ENCODE data around the gene ARAF.
A peak's percentile ranks its signal among the peaks of the same experiment; 100 is the strongest.
"Not testable (repeated sequence)": the region's sequence is repeated elsewhere in the genome, so short reads cannot be mapped to it uniquely, and the experiment has no call there.

Gene ARAF

DNA sequence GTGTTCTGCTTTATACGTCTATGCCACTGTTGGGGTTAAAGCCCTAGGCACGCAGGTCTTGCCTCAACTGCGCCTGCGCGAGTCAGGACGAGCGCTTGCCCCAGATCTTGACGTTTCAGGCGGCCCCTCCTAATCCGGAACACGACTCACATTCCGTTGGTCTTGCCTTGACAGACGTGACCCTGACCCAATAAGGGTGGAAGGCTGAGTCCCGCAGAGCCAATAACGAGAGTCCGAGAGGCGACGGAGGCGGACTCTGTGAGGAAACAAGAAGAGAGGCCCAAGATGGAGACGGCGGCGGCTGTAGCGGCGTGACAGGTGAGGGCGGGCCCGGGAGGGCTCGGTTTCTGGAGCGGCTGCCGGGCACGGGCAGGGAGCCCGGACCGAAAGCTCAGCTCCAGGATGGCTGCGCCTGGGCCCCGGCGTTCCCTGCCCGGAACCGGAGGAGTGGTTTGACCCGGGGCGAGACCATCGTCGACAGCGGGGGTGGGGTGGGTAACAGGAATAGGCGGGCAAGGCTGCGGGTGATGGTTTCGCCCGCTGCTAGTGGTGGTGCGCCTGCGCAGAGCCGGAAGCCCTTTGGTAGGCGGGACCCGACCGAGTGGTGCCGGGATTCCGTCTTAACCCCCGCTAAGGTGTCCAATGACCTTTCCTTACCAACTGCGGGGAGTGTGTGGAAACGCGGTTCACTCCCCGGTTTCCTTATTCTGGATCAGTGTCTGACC lies at the start of gene ARAF:
ARAF (plus strand) TSS at position 272 of the 725 bp plus-strand sequence. CDS start 1,763 bp downstream, outside the sequence.
- peak; percentile 97 for DNase-seq

DNA sequence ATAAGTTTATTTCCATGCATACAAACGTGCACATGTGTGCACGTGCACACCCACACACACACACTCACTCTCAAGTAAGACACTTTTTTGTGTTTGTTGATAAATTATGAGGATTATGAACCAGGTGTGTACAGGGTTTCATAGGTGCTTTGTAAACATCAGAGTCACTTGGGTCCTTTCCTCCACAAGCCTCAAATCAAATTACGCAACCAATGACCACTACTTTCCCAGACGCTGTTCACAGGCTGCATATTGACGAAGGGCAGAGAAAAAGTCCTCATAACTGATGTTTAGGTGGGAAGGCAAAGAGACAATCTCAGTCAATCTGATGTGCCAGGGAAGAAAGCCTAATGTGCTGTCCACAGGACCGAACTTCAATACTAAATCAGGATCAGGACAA lies 48.6 kb upstream of the ARAF start:
- not testable (repeated sequence) for DNase-seq

DNA sequence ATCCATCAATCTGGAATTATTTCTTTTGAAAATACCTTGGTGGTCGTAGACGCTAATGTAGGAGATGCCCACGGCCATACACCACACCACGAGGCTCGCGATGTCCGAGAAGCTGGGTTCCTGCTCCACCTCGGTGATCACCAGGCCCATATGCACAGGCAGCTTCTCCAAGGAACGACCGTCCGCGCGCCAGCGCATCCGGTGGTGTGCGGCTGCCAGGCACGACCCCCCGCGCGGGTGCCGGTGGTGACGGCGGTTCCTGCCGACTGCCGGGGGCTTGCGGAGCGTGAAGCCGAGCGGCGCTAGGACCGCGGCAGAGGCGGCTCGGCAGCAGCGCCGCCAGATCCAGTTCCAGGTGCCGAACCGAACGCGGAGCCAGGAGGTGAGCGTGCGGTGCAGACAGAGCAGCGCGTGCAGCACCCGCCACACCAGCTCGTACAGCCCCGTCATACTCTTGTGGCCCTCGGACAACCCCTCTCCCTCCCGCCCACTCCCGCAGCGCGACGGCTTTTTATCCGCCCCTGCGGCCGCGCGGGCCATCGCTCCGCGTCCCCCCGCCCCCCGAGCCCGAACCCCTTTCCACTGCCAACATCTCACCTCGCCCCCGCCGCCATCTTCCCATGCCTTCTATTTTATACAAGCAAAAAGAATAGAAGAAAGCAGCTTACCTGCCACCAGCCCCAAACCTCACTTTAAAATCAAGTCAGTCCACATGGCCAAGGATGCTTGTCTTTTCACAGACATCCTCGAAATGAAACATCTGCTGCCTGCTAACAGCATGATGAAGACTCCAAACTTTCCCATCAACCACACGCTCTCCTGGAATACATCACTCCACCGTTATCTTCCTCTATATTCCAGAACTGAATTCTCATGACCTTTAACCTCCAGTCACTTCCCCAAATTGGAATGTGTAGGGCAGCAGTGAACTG lies 47.7 kb upstream of the ARAF start:
- not testable (repeated sequence) for DNase-seq

DNA sequence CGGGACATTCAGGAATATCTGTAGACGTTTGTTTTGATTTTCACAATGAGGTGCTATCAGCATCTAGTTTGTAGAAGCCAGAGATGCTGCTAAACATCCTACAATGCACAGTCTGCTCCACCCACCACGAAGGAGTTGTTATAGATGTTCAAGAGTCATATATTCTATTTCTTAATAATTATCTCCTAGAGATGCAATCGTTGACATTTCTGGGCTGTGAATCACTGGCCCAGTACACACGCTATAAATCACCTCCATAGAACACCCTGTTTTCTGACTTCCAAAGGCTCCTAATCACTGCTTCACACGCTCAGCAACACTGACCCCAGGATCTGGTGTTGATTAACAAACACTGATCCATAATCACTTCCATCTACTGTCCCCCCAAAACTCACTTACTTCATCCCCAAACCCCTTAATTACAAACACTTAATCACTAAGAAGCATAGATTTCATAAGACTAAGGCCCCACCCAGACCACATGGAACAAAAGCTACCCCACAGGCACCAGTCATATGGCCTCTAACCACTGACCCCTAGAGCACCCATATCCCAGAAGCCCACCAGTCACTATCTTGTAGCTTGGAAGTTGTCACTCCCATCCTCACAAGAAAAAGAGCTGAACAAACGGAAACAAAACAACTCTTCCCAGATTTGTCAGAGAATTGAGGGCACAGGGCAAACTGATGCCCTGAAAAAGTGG lies 46.3 kb upstream of the ARAF start:
- DNase-seq = no peak

DNA sequence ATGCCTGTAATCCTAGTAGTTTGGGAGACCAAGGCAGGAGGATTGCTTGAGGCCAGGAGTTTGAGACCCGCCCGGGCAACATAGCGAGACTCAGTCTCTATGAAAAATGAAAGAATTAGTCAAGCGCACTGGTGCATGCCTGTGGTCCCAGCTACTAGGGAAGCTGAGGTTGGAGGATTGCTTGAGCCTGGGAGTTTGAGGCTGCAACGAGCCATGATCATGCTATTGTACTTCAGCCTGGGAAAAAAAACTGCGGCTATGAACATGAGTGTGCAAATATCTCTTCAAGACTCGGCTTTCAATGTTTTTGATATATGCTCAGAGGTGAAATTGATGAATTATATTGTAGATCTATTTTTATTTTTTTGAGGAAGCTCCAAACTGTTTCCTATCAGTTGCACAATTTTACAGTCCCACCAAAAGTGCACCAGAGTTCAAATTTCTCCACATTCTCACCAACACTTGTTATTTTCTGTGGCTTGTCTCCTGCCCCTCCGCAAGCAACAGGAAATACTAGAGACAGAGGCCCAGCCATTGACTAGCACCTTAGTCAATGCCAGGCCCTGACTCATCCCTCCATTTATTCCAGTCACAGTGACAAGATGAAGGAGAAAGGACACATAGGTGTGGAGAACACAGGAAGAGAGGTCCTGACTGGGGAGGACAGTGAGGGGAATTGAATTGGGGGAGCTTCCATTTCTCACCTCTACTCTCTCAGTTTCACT lies 44.9 kb upstream of the ARAF start:
- DNase-seq = no peak

DNA sequence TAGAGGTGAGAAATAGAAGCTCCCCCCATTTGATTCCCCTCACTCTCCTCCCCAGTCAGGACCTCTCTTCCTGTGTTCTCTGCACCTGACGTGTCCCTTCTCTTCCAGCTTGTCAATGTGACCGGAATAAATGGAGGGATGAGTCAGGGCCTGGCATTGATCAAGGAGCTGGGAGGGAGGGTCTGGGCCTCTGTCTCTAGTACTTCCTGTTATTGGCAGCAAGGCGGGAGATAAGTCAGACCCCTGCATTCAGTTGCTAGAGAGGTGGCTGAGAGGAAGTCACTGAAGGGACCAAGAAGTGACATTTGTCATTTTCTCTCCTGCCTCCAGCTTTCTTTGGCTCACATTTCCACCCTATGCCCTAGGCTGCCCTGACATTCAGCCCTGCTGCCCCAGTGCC lies 42.9 kb upstream of the ARAF start:
- no peak for DNase-seq

DNA sequence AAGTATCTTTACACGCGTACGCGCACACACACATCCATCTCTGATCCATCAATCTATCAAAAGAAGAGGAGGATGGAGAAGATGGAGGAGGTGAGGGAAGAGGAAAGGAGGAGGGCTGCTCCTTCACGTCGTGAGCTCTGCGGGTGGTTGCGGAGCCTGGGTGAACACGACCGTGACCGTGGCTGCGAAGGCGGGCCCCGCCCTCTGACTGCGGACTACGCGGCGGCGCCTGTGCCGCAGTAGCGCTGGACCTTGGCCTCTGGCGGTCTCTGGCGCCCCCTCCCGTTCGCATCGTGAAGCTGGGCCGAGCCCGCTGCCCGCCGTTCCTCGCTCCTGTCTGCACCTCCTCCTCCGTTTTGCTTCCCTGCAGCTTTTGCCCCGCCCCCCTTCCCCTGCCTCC lies 37.7 kb upstream of the ARAF start:
- DNase-seq = peak; percentile 77

DNA sequence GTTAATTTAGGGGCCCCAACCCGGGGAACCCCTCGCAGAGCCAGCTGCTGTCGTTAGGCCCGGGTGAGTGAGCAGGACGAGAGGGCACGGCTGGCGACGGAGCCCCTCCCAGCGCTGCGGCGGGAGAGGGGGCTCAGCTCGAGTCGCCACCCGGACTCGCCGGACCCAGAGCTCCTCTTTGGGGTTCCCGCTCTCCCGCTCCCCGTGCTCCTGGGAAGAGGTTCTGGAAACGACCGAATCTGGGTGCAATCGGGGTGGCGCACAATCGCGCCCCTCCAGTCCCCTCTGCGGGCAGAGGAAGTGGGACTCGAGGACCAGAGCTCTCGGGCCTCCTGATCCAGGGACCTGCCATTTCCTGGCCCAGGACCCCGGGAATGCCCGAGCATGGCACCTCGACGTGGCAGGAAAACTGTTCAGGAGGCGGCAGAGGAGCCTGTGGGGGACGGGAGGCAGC lies 37.3 kb upstream of the ARAF start:
- no peak for DNase-seq

DNA sequence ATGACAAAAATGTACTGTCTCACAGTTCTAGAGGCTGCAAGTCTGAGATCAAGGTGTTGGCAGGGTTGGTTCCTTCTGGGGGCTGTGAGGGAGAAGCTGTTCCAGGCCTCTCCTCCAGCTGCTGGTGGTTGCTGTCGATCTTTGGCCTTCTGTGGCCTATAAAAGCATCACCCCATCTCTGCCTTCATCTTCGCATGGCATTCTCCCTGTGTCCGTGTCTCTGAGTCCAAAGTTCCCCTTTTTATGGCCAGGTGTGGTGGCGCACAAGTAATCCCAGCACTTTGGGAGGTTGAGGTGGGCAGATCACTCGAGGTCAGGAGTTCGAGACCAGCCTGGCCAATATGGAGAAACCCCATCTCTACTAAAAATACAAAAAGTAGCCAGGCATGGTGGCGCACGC lies 31.5 kb upstream of the ARAF start:
- no peak for DNase-seq

DNA sequence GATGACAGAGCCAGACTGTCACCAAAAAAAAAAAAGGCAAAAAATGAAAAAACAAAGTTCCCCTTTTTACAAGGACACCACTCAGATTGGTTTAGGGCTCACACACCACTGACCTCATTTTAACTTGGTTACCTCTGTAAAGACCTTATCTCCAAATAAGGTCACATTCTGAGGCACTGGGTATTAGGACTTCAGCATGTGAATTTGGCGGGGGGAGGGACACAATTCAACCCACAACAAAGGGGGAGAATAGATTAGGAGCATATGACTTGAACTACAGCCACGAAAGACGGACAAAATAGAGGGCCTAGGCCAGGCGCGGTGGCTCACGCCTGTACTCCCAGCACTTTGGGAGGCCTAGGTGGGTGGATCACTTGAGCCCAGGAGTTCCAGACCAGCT lies 31.0 kb upstream of the ARAF start:
- no peak for DNase-seq

DNA sequence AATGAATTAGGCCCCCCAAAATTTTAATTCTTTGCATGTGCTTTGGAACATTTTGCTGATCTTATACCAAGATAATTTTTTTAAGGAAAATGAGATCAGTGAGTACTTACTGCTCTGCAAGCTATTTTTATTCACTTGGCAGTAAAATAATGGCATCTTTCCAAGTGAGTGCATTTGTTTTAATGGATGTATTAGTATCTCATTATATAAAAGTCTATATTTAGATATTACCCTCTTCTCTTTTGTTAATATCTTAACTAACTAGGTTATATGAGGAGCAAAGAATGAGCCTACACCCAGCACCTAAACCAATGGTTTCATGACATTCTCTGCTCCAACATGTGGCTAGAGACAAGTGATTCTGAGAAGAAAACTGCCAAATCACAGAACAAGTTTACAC lies 21.1 kb upstream of the ARAF start:
- no peak for DNase-seq

DNA sequence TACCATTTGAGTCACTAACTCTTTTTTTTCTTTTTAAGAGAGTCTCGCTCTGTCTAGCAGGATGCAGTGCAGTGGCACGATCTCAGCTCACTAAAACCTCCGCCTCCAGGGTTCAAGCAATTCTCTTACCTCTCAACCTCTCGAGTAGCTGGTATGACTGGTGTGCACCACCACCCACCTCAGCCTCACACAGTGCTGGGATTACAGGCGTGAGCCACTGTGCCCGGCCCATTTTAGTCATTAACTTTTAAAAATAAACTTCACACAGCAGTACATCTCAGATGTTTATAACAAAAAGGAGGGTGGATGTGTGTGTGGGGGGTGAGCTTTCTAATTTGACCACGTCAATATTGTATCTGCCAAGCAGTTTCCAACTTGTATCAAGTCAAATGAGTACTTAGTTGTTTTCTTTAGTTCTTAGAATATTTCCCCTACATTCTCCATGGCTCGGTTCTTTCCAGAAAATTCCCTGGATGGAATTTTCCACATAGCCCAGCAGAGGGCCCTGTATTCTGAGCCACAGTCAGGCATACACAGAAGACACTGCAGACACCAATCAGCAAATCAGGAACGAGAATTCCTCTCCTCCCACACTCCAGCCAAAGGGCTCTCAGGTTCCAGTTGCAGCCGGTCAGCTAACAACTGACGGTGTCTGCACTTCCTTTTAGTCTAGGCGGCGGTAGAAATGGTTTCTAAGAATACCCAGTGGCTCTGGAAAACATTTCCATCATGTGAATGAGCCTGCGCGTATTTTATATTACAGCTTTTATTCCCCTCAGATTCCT lies 20.1 kb upstream of the ARAF start:
- DNase-seq = no peak

DNA sequence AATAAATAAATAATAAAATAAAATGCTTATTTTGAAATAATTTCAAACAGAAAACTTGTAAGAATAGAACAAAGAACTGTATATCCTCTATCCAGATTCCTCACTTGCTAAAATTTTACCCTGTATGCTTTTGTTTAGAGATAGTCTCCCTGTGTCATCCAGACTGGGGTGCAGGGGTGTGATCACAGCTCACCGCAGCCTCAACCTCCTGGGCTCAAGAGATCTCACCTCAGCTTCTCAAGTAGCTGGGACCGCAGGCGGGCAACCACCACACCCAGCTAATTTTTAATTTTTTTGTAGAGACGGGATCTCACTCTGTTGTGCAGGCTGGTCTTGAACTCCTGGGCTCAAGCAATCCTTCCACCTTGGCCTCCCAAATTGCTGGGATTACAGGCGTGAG lies 17.5 kb upstream of the ARAF start:
- no peak for DNase-seq

DNA sequence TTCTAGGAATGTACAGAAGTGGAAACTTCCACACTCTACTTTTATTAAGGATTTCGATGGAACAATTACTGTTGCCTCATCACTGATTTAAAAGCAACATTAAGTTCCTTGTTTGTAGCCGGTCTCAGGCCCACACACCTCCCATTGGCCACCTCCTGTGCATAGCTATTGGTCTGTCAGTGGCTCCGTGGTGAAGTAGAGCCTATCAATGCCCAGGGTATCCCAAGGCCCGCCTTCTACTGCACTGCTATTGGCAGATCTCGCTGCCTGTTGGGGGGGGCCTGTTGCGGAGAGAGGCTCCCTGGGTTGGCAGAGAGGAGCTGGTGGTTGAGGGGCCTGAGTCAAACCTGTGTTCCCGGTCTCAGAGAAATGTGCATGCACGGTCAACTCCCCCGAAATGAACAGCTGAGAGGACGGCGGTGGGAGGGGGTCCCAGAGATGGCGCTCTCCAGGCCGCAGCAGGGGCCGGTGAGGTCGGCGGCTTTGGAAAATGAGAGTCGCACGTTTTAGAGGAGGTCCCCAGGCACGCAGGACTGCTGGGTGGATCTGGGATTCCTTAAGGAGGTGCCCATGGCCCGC lies 4.9 kb upstream of the ARAF start:
- peak; percentile 89 for DNase-seq

DNA sequence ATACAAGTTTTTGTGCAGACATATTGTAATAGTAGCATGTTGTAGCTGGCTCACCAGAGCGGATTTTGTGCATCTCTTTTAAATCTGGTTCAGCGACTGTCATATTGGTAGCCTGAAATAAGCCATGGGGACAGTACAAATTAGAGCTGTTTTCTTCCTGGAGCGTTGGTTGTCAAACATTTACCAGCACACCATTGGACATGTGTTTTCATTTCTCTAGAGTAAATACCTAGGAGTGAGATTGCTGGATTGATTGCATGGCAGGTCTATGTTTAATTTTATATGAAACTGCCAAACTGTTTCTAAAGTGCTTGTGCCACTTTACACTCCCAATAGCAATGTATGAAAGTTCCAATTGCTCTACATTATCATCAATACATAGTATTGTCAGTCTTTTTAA lies 2.6 kb upstream of the ARAF start:
- no peak for DNase-seq

DNA sequence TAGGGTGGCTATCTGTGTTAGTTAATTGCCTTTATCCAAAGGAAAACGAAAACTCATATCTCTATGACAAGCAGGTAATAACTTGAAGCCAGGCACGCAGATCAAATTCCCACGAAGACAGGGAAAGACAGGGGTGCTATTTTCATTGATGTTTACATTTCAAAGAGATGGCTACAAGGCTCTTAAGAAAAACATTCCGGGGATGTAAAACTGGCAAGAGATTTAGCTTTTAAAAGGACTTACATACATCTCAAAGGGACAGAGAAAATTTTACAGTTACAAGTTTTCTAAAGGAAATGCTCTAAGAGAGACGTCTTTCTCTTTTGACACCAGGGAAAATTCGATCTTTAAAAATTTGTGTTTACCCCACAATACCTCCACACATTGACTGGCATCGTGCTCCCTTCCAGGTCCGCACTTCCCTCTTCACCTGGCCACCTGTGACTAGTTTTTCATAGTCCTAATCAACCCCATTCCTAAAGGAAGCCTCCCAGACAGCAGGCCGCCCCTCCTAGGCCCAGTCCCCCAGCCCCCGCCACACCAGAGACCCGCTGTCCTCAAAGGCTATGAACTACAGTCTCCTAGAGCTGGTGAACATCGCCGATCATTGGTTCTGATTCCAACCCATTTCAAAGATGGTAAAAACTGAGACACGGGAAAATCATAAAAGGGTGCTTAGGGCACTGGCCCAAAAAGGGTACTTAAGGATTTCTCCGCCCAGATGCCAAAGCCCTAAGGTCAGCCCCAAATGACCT lies 649 bp upstream of the ARAF start:
- DNase-seq = no peak

DNA sequence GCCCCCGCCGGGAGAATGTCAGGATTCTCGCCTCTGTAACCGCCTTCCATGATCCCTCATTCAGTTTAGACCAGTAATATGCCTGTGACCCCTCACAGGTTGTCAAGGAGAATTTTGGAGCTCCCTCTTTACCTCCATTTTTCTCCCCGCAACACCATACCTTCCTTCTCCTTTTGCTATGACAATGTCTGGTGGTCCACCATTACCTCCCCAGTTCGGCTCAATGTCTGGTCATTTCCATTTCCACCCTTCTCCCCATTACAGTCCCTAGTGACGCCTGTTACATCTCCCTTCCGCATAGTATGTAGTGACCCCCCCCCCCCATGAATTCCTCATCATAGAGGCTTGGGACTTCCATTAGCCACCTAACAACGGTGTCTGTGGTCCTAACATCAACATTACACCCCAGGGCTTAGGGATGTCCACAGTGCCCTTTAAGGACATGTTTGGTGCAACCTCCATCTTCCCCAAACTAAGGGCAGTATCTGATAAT lies 700 bp downstream of the ARAF start:
- DNase-seq = no peak

DNA sequence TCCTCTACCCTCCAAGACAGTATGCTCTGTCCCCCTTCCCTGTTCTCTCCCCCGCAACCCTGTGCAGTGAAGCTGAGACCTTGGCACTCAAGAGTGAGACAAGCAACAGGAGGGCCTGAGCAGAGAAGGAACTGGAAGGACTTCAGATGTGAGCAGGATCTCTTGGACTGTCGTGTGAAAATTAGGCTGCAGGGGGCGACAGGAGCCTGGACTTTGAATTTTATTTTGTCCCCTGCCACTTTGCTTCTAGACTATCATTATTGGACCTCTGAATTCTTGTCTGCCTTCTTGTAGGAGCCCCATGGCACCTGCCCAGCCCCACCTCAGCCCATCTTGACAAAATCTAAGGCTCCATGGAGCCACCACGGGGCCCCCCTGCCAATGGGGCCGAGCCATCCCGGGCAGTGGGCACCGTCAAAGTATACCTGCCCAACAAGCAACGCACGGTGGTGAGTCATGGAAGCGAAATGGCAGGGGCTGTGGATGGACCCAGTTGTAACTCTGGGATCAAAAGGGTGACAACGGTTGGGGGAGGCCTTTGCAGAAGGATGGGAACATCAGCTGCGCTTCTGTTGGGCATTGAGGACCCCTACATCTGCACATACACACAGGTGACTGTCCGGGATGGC lies 1.7 kb downstream of the ARAF start:
- peak; percentile 21 for DNase-seq

DNA sequence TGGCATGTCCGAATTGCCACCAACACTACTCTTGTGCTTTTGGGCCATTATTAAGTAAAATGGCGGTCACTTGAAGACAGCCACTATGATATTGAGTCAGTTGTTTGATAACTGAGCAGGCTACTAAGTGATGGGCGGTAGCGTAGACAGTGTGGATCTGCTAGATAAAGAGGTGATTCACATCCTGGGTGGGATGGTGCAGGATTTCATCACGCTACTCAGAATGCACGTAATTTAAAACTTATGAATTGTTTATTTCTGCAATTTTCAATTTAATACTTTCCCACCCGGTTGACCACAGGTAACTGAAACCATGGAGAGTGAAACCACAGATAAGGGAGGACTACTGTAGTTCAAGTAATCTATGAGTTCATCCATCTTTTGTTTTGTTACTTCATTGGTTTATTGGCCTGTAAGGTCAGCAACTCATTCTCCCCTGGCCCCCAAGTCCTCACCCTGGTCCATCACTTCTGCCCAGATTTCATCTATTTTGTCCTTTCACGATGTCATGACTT lies 2.9 kb downstream of the ARAF start:
- DNase-seq = no peak

All from stimulated activated CD4-positive, alpha-beta T cell treated with anti-CD3 and anti-CD28 coated beads, Interleukin-1b, Interleukin-23, amount 100 ng/mL, for 48 hours (primary cell).